ENCODE data around the gene ZNF2.

The ZNF2 gene

DNA sequence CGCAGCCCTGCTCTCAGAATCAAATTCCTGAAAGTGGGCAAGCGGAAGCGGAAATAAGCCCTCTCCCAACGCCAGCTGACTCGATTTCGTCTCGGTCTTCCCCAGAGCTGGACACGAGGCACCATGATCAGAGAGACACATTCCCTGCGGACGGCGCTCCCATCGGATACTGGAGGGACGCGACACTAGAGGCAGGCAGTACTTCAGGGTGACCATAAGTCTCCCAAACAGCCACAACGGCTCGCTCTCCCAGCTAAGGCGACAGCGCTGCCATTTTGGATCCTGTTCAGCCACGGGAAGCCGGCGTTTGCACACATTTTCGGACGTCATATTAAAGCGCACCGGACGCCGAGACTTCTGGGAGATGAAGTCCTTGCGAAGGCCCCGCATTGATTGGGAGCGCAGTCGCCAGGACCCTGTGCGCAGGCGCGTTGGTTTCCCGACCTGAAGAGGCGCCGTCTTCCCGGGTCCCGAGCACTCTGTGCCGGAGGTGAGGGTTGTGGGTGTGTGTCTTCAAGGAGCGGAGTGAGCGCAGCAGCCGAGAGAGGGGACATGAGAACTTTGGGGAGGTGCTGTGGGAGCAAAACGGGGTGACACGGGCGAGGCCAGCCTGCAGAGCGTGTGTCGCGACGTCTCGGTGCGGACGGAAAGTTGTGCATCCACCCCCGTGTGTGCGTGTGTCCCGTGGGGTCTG, at the start of gene ZNF2:
Gene ZNF2 (plus strand): TSS at position 439 of the 694 bp plus-strand sequence. CDS start 10,418 bp downstream, outside the sequence.
- DNase-seq (ENCODE audit: low read depth in 2 of 2) = peak; percentile 92 to 96

DNA sequence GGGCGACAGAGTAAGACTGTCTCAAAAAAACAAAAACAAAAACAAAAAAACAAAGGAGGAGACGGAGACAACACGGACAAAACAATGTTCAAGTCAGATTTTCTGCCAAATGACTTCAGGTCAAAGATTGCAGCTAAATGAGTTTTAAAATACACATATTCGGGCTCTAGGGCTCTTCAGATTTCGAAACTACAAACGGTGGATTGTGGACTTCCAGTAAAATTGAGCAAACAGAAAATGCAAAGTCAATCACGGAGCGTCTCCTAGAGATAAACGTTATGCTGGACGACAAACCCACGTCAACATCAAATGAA, 44.6 kb upstream of the ZNF2 start:
- DNase-seq (ENCODE audit: low read depth in 2 of 2) = no peak

DNA sequence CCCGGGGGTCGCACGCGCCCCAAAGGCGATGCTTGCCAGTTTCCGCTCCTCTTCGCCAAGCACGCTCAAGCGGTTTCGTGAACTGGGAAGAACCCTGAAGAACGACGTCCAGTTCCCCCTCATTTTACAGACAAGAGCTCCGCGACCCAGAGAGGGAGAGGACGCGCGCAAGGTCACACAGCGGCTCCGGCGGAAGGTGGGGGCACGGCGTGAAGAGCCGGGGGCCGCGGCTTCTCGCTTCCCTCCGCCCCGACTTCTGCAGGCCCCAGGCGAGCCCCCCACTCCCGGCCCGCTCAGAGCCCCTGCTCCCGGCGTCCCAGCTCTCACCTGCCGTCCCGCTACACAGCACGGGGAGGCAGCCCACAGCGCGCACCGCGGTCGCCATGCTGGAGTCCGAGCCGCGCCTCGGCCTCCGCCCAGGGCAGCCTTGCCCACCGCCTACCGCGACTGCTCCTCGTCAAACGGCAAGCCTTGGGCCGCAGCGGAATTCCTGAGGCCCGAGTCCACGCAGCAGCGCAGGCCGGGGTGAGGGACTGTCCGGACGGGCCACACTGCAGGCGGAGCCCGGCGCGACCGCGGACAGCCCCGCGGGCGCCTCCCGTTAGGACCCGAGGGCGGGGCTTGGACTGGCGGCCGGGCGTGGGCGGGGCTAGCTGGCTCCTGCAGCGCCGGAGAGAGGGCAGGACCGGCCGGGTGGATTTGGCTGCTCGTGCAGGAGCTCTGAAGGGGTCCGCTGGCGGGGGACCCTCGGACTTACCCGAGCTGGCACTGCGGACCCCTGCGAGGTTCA, 44.0 kb upstream of the ZNF2 start, which contains the start of gene MRPS5:
Gene MRPS5 (minus strand): TSS at position 402 of the 790 bp plus-strand sequence. CDS start 17 bp downstream, at position 385.
- DNase-seq (ENCODE audit: low read depth in 2 of 2) = peak; percentile 82 to 89

DNA sequence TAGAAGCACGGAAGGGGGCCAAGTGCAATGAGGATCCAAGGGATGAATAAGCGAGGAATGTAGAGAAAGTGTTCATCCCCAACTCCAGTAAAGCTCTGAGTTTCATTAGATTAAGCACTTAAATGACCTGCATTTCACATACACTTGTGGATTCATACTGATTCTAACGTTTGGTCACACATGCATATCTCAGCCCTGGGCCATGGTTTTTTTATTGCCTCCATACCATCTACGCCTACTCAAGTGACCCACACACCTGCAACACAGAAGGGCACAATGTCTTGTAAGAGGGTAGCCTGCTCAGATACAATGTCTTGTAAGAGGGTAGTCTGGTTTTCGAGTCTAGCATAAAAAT, 43.4 kb upstream of the ZNF2 start:
- DNase-seq (ENCODE audit: low read depth in 2 of 2) = no peak

DNA sequence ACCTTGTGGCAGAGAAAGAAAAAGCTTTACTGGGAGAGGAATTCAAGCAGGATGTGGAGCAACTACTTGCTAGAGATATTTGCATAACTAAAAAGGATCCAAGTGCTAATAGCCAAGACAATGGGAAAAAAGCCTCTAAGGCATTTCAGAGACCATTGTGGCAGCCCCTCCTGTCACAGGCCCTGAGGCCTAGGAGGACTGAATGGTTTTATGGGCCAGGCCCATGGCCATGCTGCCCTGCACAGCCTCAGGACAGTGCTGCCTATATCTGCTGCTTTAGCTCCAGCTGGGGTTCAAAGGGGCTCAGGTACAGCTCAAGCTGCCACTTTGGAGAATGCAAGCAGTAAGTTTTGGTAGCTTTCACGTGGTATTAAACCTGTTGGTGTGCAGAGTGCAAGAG, 26.9 kb upstream of the ZNF2 start:
- no peak for DNase-seq (ENCODE audit: low read depth in 2 of 2)

DNA sequence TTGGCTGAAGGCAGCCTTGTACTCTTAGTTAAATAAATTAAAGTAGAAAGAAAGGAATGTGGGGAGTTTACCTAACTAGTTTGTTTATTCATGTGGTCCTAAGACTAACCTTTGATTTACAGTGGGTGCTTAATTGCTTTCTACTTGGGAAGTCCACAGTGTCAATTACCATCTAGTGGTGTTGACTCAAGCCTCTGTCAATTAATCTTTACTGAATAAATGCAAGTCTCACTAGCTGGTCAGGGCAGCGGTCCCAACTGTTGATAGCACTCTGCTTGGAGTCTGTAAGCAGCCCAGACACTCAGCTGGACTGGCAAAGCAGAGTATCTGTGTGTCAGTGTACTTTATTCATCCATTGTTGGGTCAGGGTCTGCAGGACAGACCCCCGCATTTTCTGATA, 21.8 kb upstream of the ZNF2 start:
- no peak for DNase-seq (ENCODE audit: low read depth in 2 of 2)

DNA sequence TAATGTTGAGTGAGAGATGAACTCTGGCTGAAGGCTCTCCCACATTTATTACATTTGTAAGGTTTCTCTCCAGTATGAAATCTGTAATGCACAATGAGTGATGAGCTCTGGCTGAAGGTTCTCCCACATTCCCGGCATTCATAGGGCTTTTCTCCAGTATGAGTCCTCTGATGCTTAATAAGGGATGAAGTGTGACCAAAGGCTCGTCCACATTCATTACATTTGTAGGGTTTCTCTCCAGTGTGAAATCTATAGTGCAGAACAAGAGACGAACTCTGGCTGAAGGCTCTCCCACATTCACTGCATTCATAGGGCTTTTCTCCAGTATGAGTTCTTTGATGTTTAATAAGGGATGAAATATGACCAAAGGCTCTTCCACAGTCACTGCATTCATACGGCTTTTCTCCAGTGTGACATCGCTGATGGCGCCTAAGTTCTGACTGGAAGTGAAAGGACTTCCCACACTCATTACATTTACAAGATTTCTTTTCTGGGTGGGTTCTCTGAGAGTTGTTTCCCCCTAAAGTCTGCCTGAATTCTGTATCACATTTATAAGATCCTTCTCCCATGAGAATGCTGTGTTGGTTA, 16.1 kb upstream of the ZNF2 start:
- no peak for DNase-seq (ENCODE audit: low read depth in 2 of 2)

DNA sequence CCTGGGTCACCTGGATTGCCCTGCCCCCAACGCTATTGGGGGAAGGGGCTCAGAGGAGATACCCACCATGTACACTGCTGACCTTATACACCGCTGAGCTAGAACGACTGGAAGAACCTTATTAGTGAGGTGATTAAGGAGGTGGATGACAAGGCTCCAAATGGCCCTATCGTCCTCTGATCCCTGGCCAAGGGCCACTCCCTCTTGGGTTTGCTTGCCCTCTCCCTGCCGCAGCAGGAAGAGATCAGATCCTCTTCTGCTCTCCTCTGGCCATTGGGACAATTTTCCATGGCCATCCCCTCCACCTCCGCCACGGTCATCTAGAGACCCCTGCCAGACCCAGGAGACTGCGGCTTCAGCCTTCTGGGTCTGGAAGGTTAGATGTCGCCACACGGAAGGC, 7.2 kb upstream of the ZNF2 start:
- DNase-seq (ENCODE audit: low read depth in 2 of 2) = no peak

DNA sequence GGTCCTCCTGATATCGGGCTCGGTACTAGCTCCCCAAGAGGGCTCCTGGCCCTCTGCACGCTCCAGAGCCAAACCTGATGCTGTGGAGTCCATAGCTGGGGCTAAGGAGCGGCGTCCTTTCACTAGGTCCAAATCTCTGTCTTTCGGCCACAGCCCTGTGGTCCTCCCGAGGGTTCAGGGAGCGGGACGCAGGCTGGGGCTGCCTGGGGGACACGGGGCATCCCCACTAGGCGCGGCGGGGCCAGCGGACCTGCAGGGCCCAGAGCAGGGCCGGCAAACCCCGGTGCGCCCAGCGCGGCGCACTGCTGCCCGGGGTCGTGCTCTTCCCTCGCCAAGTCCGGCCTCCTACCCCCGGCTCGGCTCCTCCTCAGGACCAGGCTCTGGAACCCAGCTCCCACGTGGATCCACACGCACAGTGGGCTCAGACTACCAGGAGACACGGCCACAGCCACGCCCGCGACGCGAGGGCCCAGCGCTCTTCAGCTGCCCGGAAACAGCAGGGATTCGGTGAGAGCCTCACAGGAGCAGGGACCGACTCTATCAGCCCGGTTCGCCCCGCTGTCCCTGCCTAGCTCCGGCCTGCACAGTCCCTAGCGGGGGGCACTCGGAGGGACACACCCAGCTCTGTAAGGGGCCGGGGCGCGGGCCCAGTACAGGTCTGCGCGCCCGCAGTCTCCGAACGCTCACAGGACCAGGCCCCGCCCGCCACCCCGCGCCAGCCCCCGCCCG, 6.6 kb upstream of the ZNF2 start:
- no peak for DNase-seq (ENCODE audit: low read depth in 2 of 2)

DNA sequence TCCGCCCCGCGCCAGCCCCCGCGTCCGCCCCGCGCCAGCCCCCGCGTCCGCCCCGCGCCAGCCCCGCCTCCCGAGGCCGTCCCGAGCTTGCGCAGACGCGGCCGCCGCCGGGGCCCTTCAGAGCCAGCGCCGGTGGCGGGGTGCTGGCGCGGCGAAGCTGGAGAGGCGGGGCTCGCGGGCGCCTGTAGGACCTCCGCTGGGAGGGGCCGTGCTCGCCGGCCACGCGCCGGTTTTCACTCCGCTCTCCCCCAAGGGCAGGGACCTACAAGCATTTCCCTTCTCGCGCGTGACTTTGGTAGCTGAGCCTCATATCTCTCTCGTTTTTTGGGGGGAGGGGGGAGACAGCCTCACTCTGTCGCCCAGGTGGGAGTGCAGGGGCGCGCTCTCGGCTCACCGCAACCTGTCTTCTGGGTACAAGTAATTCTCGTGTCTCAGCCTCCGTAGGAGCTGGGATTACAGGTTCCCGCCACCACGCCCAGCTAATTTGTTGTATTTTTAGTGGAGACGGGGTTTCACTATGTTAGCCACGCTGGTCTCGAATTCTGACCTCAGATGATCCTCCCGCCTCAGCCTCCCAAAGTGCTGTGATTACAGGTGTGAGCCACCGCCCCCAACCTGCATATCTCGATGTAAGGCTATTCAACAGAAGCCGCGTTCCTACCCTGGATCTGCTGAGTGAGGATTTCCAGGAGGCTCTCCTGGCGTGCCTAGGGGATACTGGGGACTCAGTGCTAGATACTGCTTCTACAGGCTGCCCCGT, 5.7 kb upstream of the ZNF2 start, which contains the start of gene ZNF514:
Gene ZNF514 (minus strand): TSS at position 159 of the 760 bp plus-strand sequence. CDS start 6,595 bp downstream, outside the sequence.
- peak; percentile 43 to 59 for DNase-seq (ENCODE audit: low read depth in 2 of 2)

DNA sequence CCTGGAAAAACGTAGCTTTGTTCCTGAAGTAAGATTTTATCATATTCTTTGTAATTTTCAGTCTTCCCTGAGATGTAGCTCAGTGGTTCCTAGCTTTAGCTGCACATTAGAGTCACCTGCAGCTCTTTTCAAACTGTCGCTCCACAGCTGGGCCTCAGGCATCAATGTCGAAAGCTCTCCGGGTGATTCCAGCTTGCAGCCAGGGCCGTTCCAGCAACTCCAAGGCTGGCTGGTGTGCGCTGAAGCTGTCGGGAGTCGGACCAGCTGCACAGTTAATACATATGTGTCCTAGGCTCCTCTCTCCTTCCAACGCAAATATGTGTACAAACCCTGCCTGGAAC, 609 bp upstream of the ZNF2 start:
- DNase-seq (ENCODE audit: low read depth in 2 of 2) = no peak

DNA sequence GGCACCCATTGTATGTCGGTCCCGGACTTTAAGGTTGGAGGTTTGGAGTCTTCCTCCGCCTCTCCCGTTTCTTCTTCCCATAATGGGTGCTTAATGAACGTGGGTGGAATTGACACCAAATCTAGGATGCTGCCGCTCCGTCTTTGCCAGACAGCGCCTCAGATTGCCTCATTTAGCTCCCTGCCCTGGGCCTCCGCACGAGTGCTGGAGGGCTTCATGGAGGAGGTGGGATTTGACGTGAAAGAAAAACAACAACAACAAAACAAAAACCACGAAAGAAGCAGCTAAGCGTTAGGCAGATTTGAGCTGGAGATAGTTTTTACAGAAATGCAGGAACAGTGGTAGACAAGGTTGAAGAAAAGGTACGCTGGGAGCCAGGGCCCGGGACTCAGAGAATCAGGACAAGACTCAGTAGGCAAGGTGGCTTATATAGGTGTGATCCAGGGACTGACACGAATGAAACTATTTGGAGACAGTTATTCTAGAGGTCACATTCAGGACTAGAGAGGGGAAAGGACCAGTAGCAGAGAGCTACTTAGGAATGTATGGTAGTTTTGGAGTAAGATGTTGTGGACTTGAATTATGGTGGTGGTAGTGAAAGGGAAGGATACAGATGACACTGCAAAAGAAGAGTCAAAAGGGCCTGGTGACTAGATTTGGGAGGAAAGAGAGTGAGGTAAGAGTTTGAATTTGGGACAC, 605 bp downstream of the ZNF2 start:
- no peak for DNase-seq (ENCODE audit: low read depth in 2 of 2)

DNA sequence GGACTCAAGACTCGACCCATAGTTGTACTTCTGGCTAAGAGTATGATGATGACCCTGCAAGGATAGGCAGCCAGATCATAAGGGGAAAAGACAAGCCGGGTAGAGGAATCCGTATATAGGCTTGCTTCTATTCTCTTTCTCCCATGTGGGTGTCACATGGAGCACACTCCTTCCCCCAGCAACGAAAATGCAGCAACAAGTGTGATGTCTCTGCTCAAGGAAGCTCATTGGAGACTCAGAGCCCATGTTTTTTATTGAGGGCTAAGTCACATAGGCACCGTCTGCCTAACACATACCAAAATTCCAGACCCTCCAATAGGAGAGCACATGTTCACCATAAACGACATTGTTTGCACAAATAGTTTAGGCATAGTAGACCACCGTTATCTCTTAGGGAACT, 6.3 kb downstream of the ZNF2 start:
- no peak for DNase-seq (ENCODE audit: low read depth in 2 of 2)

DNA sequence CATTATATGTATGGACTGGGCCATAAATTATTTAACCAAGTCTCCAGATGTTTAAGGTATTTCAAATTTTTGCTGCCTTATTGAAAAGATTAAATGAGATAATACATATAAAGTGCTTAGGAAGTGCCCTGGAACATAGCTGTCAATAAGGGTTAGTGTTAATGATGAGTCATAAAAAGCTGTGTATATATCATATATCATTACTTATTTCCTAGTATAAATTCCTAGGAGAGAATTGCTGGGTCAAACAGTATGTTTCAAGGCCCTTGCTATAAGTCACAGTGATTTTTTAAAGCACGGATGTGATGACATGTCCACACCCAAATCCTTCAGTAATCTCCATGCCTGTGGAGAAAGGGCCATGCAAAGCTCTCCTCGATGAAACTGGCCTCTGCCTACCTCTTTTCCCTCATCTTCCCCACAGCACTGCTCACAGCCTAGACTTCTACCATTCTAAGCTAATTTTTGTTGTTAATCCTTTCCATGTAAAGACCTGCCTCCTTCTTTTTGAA, 8.5 kb downstream of the ZNF2 start:
- no peak for DNase-seq (ENCODE audit: low read depth in 2 of 2)

DNA sequence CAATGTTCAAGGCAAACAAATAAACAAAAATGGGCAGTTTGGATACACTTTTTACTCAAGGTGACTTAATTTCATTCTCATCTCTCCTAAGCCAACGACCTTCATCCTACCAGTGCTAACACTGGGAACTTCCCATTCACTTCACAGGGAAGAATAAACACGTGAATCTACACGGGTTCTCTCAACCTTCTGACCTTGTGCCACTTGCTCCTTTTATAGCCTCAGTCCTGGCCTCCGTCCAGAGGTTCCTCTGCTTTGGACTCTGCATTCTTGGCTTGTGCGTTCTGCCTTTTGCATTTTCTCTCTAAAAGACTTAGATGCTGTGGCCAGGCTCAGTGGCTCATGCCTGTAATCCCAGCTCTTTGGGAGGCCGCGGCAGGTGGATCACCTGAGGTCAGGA, 13.8 kb downstream of the ZNF2 start:
- DNase-seq (ENCODE audit: low read depth in 2 of 2) = no peak

DNA sequence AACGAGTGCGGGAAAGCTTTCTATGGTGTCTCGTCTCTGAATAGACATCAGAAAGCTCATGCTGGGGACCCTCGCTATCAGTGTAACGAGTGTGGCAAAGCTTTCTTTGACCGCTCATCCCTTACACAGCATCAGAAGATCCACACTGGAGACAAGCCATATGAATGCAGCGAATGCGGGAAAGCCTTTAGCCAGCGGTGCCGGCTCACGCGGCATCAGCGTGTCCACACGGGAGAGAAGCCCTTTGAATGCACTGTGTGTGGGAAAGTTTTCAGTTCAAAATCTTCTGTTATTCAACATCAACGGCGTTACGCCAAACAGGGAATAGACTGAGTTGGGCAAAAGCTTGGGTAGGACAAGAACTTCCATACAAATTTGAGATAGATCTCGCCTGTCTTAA, 16.2 kb downstream of the ZNF2 start:
- DNase-seq (ENCODE audit: low read depth in 2 of 2) = no peak

DNA sequence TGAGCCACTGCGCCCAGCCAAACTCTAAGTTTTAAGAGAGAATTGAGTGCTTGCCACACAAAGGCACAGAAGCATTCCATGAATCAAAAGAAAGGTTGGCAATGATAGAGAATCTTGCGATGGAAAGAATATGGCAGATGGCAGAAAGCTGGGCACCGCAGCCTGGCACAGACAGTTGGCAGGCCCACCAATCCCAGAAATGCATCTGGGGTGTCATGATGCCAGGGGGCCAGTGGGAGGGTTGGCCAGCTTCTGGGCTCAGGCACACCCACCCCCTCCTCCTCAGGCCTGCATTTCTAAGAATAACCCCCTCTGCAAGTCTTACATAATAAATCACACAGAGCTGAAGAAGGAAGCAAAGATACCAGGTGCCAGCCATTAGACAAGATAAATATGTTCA, 19.6 kb downstream of the ZNF2 start:
- no peak for DNase-seq (ENCODE audit: low read depth in 2 of 2)

DNA sequence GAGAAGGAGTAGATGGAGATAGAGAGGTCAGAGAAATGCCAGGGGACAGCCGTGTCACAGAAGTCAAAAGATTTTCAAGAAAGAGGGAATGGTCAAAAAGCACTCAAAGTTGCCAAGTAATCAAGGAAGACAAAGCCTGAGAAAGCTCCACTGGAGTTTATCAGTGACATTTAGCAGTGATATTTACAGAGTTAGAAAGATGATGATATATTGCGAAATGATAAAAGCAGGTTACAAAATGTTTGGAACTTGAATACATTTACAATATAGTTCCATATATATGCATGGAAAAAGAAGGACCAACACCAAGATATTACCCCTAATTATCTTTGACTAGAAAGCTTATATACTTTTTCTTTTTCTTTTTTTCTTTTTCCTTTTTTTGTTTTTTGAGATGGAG, 20.4 kb downstream of the ZNF2 start:
- no peak for DNase-seq (ENCODE audit: low read depth in 2 of 2)

DNA sequence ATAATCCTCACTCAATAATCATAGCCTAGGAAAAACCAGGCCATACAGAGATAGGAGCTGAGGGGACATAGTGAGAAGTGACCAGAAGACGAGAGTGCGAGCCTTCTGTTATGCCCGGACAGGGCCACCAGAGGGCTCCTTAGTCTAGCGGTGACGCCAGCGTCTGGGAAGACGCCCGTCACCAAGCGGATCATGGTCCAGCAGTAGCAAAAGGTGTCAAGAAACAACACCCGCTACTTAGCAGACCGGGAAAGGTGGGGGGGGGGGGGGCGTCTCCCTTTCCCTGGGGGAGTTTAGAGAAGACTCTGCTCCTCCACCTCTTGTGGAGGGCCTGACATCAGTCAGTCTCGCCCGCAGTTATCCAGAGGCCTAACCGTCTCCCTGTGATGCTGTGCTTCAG, 27.3 kb downstream of the ZNF2 start:
- DNase-seq (ENCODE audit: low read depth in 2 of 2) = peak; percentile 7 to 40

DNA sequence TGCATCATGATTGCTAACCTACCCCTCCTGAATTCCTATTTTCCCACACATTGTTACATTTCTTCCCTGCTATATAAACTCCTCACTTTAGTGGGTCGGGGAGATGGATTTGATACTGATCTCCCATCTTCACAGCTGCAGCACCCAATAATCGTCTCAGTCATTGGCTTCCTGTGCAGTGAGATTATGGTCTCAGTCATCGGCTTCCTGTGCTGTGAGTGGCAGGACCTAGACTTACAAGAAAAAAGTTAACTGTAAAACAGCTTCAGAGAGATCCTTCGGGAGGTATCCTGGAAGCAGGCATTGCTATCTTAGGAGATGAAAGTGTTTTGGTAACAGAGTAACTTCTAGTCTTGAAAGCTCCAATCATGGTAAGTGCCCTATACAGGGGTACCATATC, 38.3 kb downstream of the ZNF2 start:
- no peak for DNase-seq (ENCODE audit: low read depth in 2 of 2)

DNA sequence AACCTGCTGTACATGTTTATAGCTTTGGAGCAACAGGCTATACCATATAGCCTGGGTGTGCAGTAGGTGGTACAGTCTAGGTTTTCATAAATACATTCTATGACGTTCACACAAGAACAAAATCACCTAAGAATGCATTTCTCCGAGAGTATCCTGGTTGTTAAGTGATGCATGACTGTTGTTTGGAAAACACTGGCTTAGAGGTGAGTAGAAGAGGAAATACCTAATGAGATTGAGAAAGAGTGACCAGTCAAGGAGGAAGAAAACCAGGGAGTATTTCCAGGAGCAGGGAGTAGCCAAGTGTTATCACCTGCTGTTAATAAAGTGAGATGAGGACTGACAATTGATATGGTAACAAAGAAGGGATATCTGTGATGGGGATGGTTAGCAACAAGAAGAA, 38.8 kb downstream of the ZNF2 start:
- no peak for DNase-seq (ENCODE audit: low read depth in 2 of 2)
